ENCODE measurements around the gene KIAA1549. TPM values are rescaled to one million over a fixed set of nuclear protein-coding genes. Genes with fewer than 3 reads are reported as not detected.

Gene KIAA1549
- total and polyA plus RNA-seq, 2 of the 8 experiments (the other 6 are each of a cell fraction or from before 2014, with no cell fraction given), result 6.5 to 17.3 TPM

GRCh38 chr7:138898255-138898654 is 82.9 kb downstream of the KIAA1549 start:
- Histone ChIP-seq H3K4me2 (ENCODE audit: insufficient read depth in 1 of 2, low read depth in 2 of 2, low read length in 2 of 2) (no peak overlapping the region), H3K9me3 (ENCODE audit: insufficient read depth in 2 of 2, low read depth in 1 of 2, low read length in 1 of 2) (no peaks in the 10 kb centered on the region), H3K9ac (replicated peaks in 1 of 4; ENCODE audit: extremely low read depth in 1 of 4, low read depth in 3 of 4, low read length in 3 of 4) (no peak overlapping the region), H3K79me1 (ENCODE audit: low read depth, low read length) (no peaks in the 10 kb centered on the region; the same call in 1 of the 2 replicates), H2BK12ac (ENCODE audit: low read depth, low read length) (no peak overlapping the region), H2AK5ac (ENCODE audit: low read depth, low read length) (no peak overlapping the region), H3K18ac (ENCODE audit: extremely low read depth, low read length) (no peak overlapping the region), H3K4me1 (replicated peaks in 1 of 4; ENCODE audit: control insufficient read depth in 3 of 4, insufficient read depth in 4 of 4, low read length in 3 of 4) (no peaks in the 10 kb centered on the region), H3K4ac (replicated peaks; ENCODE audit: insufficient read length, low read depth, low read length) (no peak overlapping the region), H2BK5ac (ENCODE audit: low read depth, low read length) (no peak overlapping the region), H2BK15ac (ENCODE audit: low read length) (no peak overlapping the region), H4K20me1 (replicated peaks in 1 of 2; ENCODE audit: control insufficient read depth in 1 of 2, insufficient read depth in 2 of 2, low read length in 2 of 2) (no peaks in the 10 kb centered on the region), H3K4me3 (ENCODE audit: extremely low read depth in 1 of 4, insufficient read depth in 2 of 4, low read depth in 3 of 4, low read length in 4 of 4) (no peak overlapping the region), H3K56ac (replicated peaks; ENCODE audit: insufficient read length, low read depth, low read length) (no peak overlapping the region), H2AFZ (ENCODE audit: low read length) (no peak overlapping the region), H3K27me3 (replicated peaks in 1 of 4; ENCODE audit: control insufficient read depth in 3 of 4, extremely low read depth in 1 of 4, insufficient read depth in 3 of 4, low read length in 3 of 4) (no peaks in the 10 kb centered on the region), H3K23me2 (ENCODE audit: low read depth, low read length) (0 out of 2 replicates have a peak, but pooled peaks cover 1% of the 10 kb centered on the region), H3K79me2 (ENCODE audit: control insufficient read depth in 1 of 2, insufficient read depth in 2 of 2, low read length in 2 of 2) (no peaks in the 10 kb centered on the region), H2BK20ac (ENCODE audit: low read length) (no peak overlapping the region), H3K36me3 (ENCODE audit: control insufficient read depth in 2 of 4, insufficient read depth in 4 of 4, low read length in 3 of 4) (peaks cover 4 to 20% (median 11%) of the 10 kb centered on the region in 4 experiments; a peak in 6 of 8 replicates), H2BK120ac (replicated peaks; ENCODE audit: low read depth, low read length) (no peak overlapping the region), H3K23ac (ENCODE audit: insufficient read length) (no peak overlapping the region), H4K91ac (replicated peaks; ENCODE audit: insufficient read length, low read length) (no peak overlapping the region), H3K27ac (ENCODE audit: low read depth, low read length) (no peak overlapping the region), H4K8ac (ENCODE audit: extremely low read depth, insufficient read depth, low read length) (no peak overlapping the region), H4K5ac (ENCODE audit: insufficient read length, low read depth, low read length) (no peak overlapping the region), H3K14ac (ENCODE audit: insufficient read length) (no peak overlapping the region)
- WGBS, 2 experiments (ENCODE audit: extremely low coverage in 1 of 2, insufficient coverage in 1 of 2, insufficient read length in 1 of 2, insufficient replicate concordance in 2 of 2, low coverage in 1 of 2, low lambda C conversion rate in 2 of 2, missing lambda C conversion rate in 1 of 2), result 94% methylated on average over 2 of the region's 3 CpGs; no CpG with 5 or more reads in 1 of the 2 experiments
- ChIA-PET POLR2A (ENCODE audit: partially characterized antibody) (no interaction called here), CTCF (ENCODE audit: partially characterized antibody) (interaction anchor here (1.0 to 1.9 kb wide), 4 partner anchors 10 to 23 kb away, joined by 3 to 6 read pairs (median 5); no protein-coding TSS in a partner anchor)
- FAIRE-seq (no peak), DNase-seq (ENCODE audit: low read depth in 1 of 2, low spot score in 2 of 2) (no peak)
- TF ChIP-seq SIRT6 (IDR thresholded peaks at IDR 0.05; ENCODE audit: low read length), result no peak
- no peak for TF ChIP-seq TAF1 (IDR thresholded peaks at IDR 0.05; ENCODE audit: low read depth, low read length)
- TF ChIP-seq E2F6 (IDR thresholded peaks at IDR 0.05), result no peak
- TF ChIP-seq SRF (IDR thresholded peaks at IDR 0.05; ENCODE audit: low read depth, low read length), result no peak
- TF ChIP-seq POLR2A (IDR thresholded peaks at IDR 0.05; ENCODE audit: control extremely low read depth in 1 of 2, low read depth in 2 of 2, low read length in 2 of 2), result no peak
- no peak for TF ChIP-seq PHF8 (conservative IDR thresholded peaks at IDR 0.05; ENCODE audit: low read depth, low read length)

Data from H1 (cell line).